IMR-90 (cell line): ENCODE results near the gene CACYBP.

Experiments
- MXI1 ChIP-seq: IDR thresholded peaks from 2 replicates; pipeline ENCODE4 v1.6.1; 2012; ENCODE audit warnings: low read depth, mild to moderate bottlenecking, low read length, moderate library complexity, borderline replicate concordance
- POLR2A ChIP-seq: IDR thresholded peaks from 2 replicates; pipeline ENCODE4 v1.6.1; 2012; ENCODE audit warnings: mild to moderate bottlenecking, low read depth, low read length
- RAD21 ChIP-seq: IDR thresholded peaks from 2 replicates; pipeline ENCODE4 v1.6.1; 2012; ENCODE audit warnings: low read length, improper control_type of control experiment
- TF ChIP-seq, protein P1 (sequence below): conservative IDR thresholded peaks from 2 replicates; pipeline ENCODE4 v1.5.1; 2012; ENCODE audit warnings: mild to moderate bottlenecking, low read depth, low read length, improper control_type of control experiment

DNA sequence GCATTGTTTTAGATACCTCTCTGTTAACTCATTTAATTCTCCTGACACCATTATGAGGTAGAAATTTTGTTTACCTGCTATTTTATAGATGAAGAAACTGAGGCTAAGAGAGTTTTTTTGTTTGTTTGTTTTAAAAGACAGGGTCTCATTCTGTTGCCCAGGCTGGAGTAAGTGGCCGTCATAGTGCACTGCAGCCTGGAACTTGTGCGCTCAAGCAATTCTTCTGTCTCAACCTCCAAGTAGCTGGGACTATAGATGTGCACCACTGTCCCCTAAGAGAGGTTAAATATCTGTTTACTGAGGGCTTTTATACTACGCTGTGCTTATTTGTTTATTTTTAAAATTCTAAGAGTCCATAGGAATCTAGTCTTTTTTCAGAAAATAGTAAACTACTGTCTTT lies 43.7 kb upstream of the CACYBP start:
- TF ChIP-seq, protein P1, sequence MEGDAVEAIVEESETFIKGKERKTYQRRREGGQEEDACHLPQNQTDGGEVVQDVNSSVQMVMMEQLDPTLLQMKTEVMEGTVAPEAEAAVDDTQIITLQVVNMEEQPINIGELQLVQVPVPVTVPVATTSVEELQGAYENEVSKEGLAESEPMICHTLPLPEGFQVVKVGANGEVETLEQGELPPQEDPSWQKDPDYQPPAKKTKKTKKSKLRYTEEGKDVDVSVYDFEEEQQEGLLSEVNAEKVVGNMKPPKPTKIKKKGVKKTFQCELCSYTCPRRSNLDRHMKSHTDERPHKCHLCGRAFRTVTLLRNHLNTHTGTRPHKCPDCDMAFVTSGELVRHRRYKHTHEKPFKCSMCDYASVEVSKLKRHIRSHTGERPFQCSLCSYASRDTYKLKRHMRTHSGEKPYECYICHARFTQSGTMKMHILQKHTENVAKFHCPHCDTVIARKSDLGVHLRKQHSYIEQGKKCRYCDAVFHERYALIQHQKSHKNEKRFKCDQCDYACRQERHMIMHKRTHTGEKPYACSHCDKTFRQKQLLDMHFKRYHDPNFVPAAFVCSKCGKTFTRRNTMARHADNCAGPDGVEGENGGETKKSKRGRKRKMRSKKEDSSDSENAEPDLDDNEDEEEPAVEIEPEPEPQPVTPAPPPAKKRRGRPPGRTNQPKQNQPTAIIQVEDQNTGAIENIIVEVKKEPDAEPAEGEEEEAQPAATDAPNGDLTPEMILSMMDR, result no peak
- no peak for TF ChIP-seq POLR2A
- no peak for TF ChIP-seq RAD21
- no peak for TF ChIP-seq MXI1
